Measurements from ENCODE around the gene PTGFR. TPM values are rescaled to one million over a fixed set of nuclear protein-coding genes. Genes with fewer than 3 reads are reported as not detected.

The PTGFR gene
- total RNA-seq, 1 experiment from 2014 or later: not detected

GRCh38 chr1:78554840-78555239 lies 64.1 kb downstream of the PTGFR start:
- no TSS peak for BruUV-seq (replicated peaks)
- H3K4me3 ChIP-seq (ENCODE audit: low read depth, low read length): no peak overlapping the region
- no peak for DNase-seq
- TF ChIP-seq CTCF (IDR thresholded peaks at IDR 0.05; ENCODE audit: insufficient read depth in 1 of 2, low read depth in 1 of 2, low read length in 1 of 2, severe bottlenecking in 1 of 2, unreplicated experiment in 1 of 2): no peak
- POLR2A ChIA-PET: no interaction called here
- no peaks in the 10 kb centered on the region for H3K27me3 Mint-ChIP-seq (ENCODE audit: insufficient read depth, unreplicated experiment)
- intact Hi-C loops (cut with micrococcal nuclease; ENCODE audit: unreplicated experiment): no loop called here
- H3K36me3 ChIP-seq (ENCODE audit: control insufficient read depth, insufficient read depth, low read length): no peaks in the 10 kb centered on the region
- H3K4me3 Mint-ChIP-seq (ENCODE audit: unreplicated experiment): no peak overlapping the region
- no peaks in the 10 kb centered on the region for H3K27me3 ChIP-seq (replicated peaks; ENCODE audit: control insufficient read depth, insufficient read depth, low read length)
- CTCF ChIA-PET: no interaction called here
- H3K4me1 ChIP-seq: no peaks in the 10 kb centered on the region
- H3K9me3 Mint-ChIP-seq (ENCODE audit: unreplicated experiment): no peaks in the 10 kb centered on the region
- no peaks in the 10 kb centered on the region for H3K9me3 ChIP-seq
- no peaks in the 10 kb centered on the region for H3K36me3 Mint-ChIP-seq (ENCODE audit: insufficient read depth, unreplicated experiment)
- no peaks in the 10 kb centered on the region for H3K4me1 Mint-ChIP-seq (ENCODE audit: low read depth, unreplicated experiment)
- no peak overlapping the region for H3K27ac Mint-ChIP-seq (ENCODE audit: unreplicated experiment)

- Histone ChIP-seq H3K27me3 (replicated peaks; ENCODE audit: control insufficient read depth, insufficient read depth, low read length) (no peaks in the 10 kb centered on the region), H3K4me3 (ENCODE audit: low read depth, low read length) (no peak overlapping the region), H3K9me3 (no peaks in the 10 kb centered on the region), H3K4me1 (no peaks in the 10 kb centered on the region), H3K36me3 (ENCODE audit: control insufficient read depth, insufficient read depth, low read length) (no peaks in the 10 kb centered on the region)
- H3K36me3 Mint-ChIP-seq (ENCODE audit: insufficient read depth, unreplicated experiment): no peaks in the 10 kb centered on the region
- no peak for DNase-seq
- no peak overlapping the region for H3K27ac Mint-ChIP-seq (ENCODE audit: unreplicated experiment)
- no peak for TF ChIP-seq CTCF (IDR thresholded peaks at IDR 0.05; ENCODE audit: insufficient read depth in 1 of 2, low read depth in 1 of 2, low read length in 1 of 2, severe bottlenecking in 1 of 2, unreplicated experiment in 1 of 2)
- no peaks in the 10 kb centered on the region for H3K9me3 Mint-ChIP-seq (ENCODE audit: unreplicated experiment)
- no peaks in the 10 kb centered on the region for H3K4me1 Mint-ChIP-seq (ENCODE audit: low read depth, unreplicated experiment)
- H3K4me3 Mint-ChIP-seq (ENCODE audit: unreplicated experiment): no peak overlapping the region
- no peaks in the 10 kb centered on the region for H3K27me3 Mint-ChIP-seq (ENCODE audit: insufficient read depth, unreplicated experiment)
- ChIA-PET POLR2A (no interaction called here), CTCF (no interaction called here)
- intact Hi-C loops (cut with micrococcal nuclease; ENCODE audit: unreplicated experiment): no loop called here
- BruUV-seq (replicated peaks): no TSS peak
Observed at GRCh38 chr1:78559680-78560079, 68.9 kb downstream of the PTGFR start.

- no TSS peak for BruUV-seq (replicated peaks)
- TF ChIP-seq CTCF (IDR thresholded peaks at IDR 0.05; ENCODE audit: insufficient read depth in 1 of 2, low read depth in 1 of 2, low read length in 1 of 2, severe bottlenecking in 1 of 2, unreplicated experiment in 1 of 2): no peak
- no peaks in the 10 kb centered on the region for H3K27me3 Mint-ChIP-seq (ENCODE audit: insufficient read depth, unreplicated experiment)
- H3K27ac Mint-ChIP-seq (ENCODE audit: unreplicated experiment): no peak overlapping the region
- no peaks in the 10 kb centered on the region for H3K9me3 Mint-ChIP-seq (ENCODE audit: unreplicated experiment)
- H3K4me1 ChIP-seq: no peaks in the 10 kb centered on the region
- ChIA-PET CTCF (no interaction called here), POLR2A (no interaction called here)
- no peaks in the 10 kb centered on the region for H3K27me3 ChIP-seq (replicated peaks; ENCODE audit: control insufficient read depth, insufficient read depth, low read length)
- no peaks in the 10 kb centered on the region for H3K36me3 ChIP-seq (ENCODE audit: control insufficient read depth, insufficient read depth, low read length)
- H3K4me1 Mint-ChIP-seq (ENCODE audit: low read depth, unreplicated experiment): no peaks in the 10 kb centered on the region
- H3K4me3 ChIP-seq (ENCODE audit: low read depth, low read length): no peak overlapping the region
- no peak for DNase-seq
- no peak overlapping the region for H3K4me3 Mint-ChIP-seq (ENCODE audit: unreplicated experiment)
- H3K9me3 ChIP-seq: no peaks in the 10 kb centered on the region
- intact Hi-C loops (cut with micrococcal nuclease; ENCODE audit: unreplicated experiment): no loop called here
- no peaks in the 10 kb centered on the region for H3K36me3 Mint-ChIP-seq (ENCODE audit: insufficient read depth, unreplicated experiment)
Observed at GRCh38 chr1:78560811-78561210, 70.0 kb downstream of the PTGFR start.

Data from Caco-2 (cell line).